GM19035 (cell line): ENCODE results near the gene KCNMA1.
"Not testable (repeated sequence)": the region's sequence is repeated elsewhere in the genome, so short reads cannot be mapped to it uniquely, and the experiment has no call there.

Source experiments
- ATAC-seq: cut with Tn5 transposase; IDR thresholded peaks from one replicate; pipeline ENCODE4 v1.9.1; 2021; ENCODE audit not compliant: unreplicated experiment

KCNMA1 gene

GRCh38 chr10:77608281-77608680 lies 29.3 kb downstream of the KCNMA1 start:
- no peak for ATAC-seq

GRCh38 chr10:77606751-77607150 lies 30.9 kb downstream of the KCNMA1 start:
- ATAC-seq, result no peak

- no peak for ATAC-seq
Observed at GRCh38 chr10:77605466-77605865, 32.1 kb downstream of the KCNMA1 start.

- no peak for ATAC-seq
Observed at GRCh38 chr10:77604941-77605351, 32.7 kb downstream of the KCNMA1 start.

GRCh38 chr10:77604063-77604462 lies 33.5 kb downstream of the KCNMA1 start:
- ATAC-seq, result no peak

GRCh38 chr10:77603534-77603927 lies 34.1 kb downstream of the KCNMA1 start:
- no peak for ATAC-seq

GRCh38 chr10:77602913-77603533 lies 34.6 kb downstream of the KCNMA1 start:
- no peak for ATAC-seq

- no peak for ATAC-seq
Observed at GRCh38 chr10:77602231-77602912, 35.2 kb downstream of the KCNMA1 start.

GRCh38 chr10:77601488-77601887 lies 36.1 kb downstream of the KCNMA1 start:
- no peak for ATAC-seq

- no peak for ATAC-seq
Observed at GRCh38 chr10:77600640-77601039, 37.0 kb downstream of the KCNMA1 start.

GRCh38 chr10:77599651-77600050 lies 38.0 kb downstream of the KCNMA1 start:
- ATAC-seq, result no peak

GRCh38 chr10:77598606-77599005 lies 39.0 kb downstream of the KCNMA1 start:
- no peak for ATAC-seq

GRCh38 chr10:77597560-77597959 lies 40.0 kb downstream of the KCNMA1 start:
- ATAC-seq, result no peak

- ATAC-seq, result no peak
Observed at GRCh38 chr10:77594471-77594783, 43.2 kb downstream of the KCNMA1 start.

- no peak for ATAC-seq
Observed at GRCh38 chr10:77593771-77594470, 43.7 kb downstream of the KCNMA1 start.

- ATAC-seq, result no peak
Observed at GRCh38 chr10:77592946-77593636, 44.5 kb downstream of the KCNMA1 start.

GRCh38 chr10:77592510-77592909 lies 45.1 kb downstream of the KCNMA1 start:
- no peak for ATAC-seq

- ATAC-seq, result no peak
Observed at GRCh38 chr10:77591238-77591880, 46.2 kb downstream of the KCNMA1 start.

- ATAC-seq, result no peak
Observed at GRCh38 chr10:77590344-77591237, 47.0 kb downstream of the KCNMA1 start.

GRCh38 chr10:77589703-77590102 lies 47.9 kb downstream of the KCNMA1 start:
- not testable (repeated sequence) for ATAC-seq
